D721Med (cell line): ENCODE data around the gene SOX18.

Experiments
- DNase-seq: peaks from one replicate; pipeline ENCODE4 v3.0.0; 2011; ENCODE audit warnings: low spot score; ENCODE audit not compliant: insufficient read length
- FAIRE-seq: peaks from 2 replicates; lab custom pipeline; 2011; peaks lifted over from hg19 to GRCh38; lab: Jason Lieb, UNC
- CTCF ChIP-seq: IDR thresholded peaks from 2 replicates; pipeline ENCODE4 v1.5.1; 2012; ENCODE audit warnings: mild to moderate bottlenecking, control low read depth; ENCODE audit not compliant: insufficient read depth; ENCODE audit errors: missing control alignments

Gene SOX18

GRCh38 chr20:64000906-64001305 is 48.5 kb downstream of the SOX18 start:
- no peak for FAIRE-seq
- no peak for DNase-seq
- TF ChIP-seq CTCF = no peak
